SK-N-SH treated with all-trans-retinoic acid at 6 μM for 48 hours (cell line): ENCODE results near the gene CYP26A1.

Experiments
- ARNTL ChIP-seq: fragments of 450-650 bp; formaldehyde crosslinking; IDR thresholded peaks from 2 replicates; pipeline ENCODE4 v1.5.0; 2020; ENCODE audit warnings: low read depth, mild to moderate bottlenecking, moderate library complexity, borderline replicate concordance
- BACH2 ChIP-seq: fragments of 250-450 bp; sonication (Bioruptor Pico); IDR thresholded peaks from 2 replicates; pipeline ENCODE4 v1.9.0; 2021; ENCODE audit warnings: mild to moderate bottlenecking, borderline replicate concordance
- ISL1 ChIP-seq: fragments of 250-450 bp; sonication (Bioruptor Pico); IDR thresholded peaks from 2 replicates; pipeline ENCODE4 v2.1.2; 2022; ENCODE audit warnings: mild to moderate bottlenecking, moderate library complexity
- OSR1 ChIP-seq: fragments of 250-450 bp; sonication (Bioruptor Pico); IDR thresholded peaks from 2 replicates; pipeline ENCODE4 v1.8.0; 2022; ENCODE audit warnings: moderate library complexity, mild to moderate bottlenecking, inconsistent platforms
- RARB ChIP-seq: fragments of 250-450 bp; sonication (Bioruptor Pico); IDR thresholded peaks from 2 replicates; pipeline ENCODE4 v1.8.0; 2021; ENCODE audit warnings: mild to moderate bottlenecking, moderate library complexity
- TCF4 ChIP-seq: fragments of 250-450 bp; sonication (Bioruptor Pico); IDR thresholded peaks from 2 replicates; pipeline ENCODE4 v1.8.0; 2021; ENCODE audit warnings: mild to moderate bottlenecking, moderate library complexity, borderline replicate concordance
- TOX ChIP-seq: fragments of 250-450 bp; sonication (Bioruptor Pico); IDR thresholded peaks from 2 replicates; pipeline ENCODE4 v1.8.0; 2021; ENCODE audit warnings: mild to moderate bottlenecking, moderate library complexity, borderline replicate concordance
- ZC3H10 ChIP-seq: fragments of 250-450 bp; sonication (Bioruptor Pico); IDR thresholded peaks from 2 replicates; pipeline ENCODE4 v1.5.1; 2021; ENCODE audit warnings: mild to moderate bottlenecking, moderate library complexity
- ZFP3 ChIP-seq: fragments of 250-450 bp; sonication (Bioruptor Pico); IDR thresholded peaks from 2 replicates; pipeline ENCODE4 v1.5.0; 2020; ENCODE audit warnings: mild to moderate bottlenecking, moderate library complexity
- ZFP30 ChIP-seq: fragments of 450-650 bp; formaldehyde crosslinking; IDR thresholded peaks from 2 replicates; pipeline ENCODE4 v1.5.0; 2022; ENCODE audit warnings: mild to moderate bottlenecking, moderate library complexity
- ZNF8 ChIP-seq: fragments of 450-650 bp; formaldehyde crosslinking; IDR thresholded peaks from 2 replicates; pipeline ENCODE4 v1.5.0; 2020; ENCODE audit warnings: mild to moderate bottlenecking, moderate library complexity
- TF ChIP-seq, protein P1 (sequence below): fragments of 250-450 bp; sonication (Bioruptor Pico); IDR thresholded peaks from 2 replicates; pipeline ENCODE4 v1.8.0; 2020; ENCODE audit warnings: mild to moderate bottlenecking, moderate library complexity, borderline replicate concordance
- TF ChIP-seq, protein P2 (sequence below): fragments of 250-450 bp; sonication (Bioruptor Pico); IDR thresholded peaks from 2 replicates; pipeline ENCODE4 v1.5.1; 2021; ENCODE audit warnings: mild to moderate bottlenecking, moderate library complexity
- TF ChIP-seq, protein P3 (sequence below): fragments of 250-450 bp; sonication (Bioruptor Pico); IDR thresholded peaks from 2 replicates; pipeline ENCODE4 v1.5.1; 2020; ENCODE audit warnings: low read depth, mild to moderate bottlenecking, moderate library complexity

DNA sequence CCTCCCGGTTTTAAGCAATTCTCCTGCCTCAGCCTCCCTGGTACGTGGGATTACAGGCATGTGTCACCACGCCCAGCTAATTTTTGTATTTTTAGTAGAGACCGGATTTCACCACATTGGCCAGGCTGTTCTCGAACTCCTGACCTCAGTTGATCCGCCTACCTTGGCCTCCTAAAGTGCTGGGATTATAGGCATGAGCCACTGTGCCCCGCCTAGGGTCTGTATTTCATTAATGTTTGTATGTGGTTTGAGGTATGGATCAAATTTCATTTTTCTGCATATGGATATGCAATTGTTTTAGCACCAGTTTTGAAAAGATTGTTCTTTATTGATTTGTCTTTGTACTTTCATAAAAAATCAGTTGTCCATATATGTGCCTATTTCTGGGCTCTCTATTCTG, 26.0 kb downstream of the CYP26A1 start:
- TF ChIP-seq OSR1 (CRISPR knock-in tag) = no peak
- no peak for TF ChIP-seq ZFP3 (CRISPR knock-in tag)
- TF ChIP-seq, protein P1, sequence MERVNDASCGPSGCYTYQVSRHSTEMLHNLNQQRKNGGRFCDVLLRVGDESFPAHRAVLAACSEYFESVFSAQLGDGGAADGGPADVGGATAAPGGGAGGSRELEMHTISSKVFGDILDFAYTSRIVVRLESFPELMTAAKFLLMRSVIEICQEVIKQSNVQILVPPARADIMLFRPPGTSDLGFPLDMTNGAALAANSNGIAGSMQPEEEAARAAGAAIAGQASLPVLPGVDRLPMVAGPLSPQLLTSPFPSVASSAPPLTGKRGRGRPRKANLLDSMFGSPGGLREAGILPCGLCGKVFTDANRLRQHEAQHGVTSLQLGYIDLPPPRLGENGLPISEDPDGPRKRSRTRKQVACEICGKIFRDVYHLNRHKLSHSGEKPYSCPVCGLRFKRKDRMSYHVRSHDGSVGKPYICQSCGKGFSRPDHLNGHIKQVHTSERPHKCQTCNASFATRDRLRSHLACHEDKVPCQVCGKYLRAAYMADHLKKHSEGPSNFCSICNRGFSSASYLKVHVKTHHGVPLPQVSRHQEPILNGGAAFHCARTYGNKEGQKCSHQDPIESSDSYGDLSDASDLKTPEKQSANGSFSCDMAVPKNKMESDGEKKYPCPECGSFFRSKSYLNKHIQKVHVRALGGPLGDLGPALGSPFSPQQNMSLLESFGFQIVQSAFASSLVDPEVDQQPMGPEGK (CRISPR knock-in tag) = no peak
- no peak for TF ChIP-seq BACH2 (CRISPR knock-in tag)
- no peak for TF ChIP-seq TCF4 (CRISPR knock-in tag)
- no peak for TF ChIP-seq ZNF8 (CRISPR knock-in tag)
- no peak for TF ChIP-seq ARNTL
- TF ChIP-seq TOX (CRISPR knock-in tag) = no peak
- TF ChIP-seq, protein P2, sequence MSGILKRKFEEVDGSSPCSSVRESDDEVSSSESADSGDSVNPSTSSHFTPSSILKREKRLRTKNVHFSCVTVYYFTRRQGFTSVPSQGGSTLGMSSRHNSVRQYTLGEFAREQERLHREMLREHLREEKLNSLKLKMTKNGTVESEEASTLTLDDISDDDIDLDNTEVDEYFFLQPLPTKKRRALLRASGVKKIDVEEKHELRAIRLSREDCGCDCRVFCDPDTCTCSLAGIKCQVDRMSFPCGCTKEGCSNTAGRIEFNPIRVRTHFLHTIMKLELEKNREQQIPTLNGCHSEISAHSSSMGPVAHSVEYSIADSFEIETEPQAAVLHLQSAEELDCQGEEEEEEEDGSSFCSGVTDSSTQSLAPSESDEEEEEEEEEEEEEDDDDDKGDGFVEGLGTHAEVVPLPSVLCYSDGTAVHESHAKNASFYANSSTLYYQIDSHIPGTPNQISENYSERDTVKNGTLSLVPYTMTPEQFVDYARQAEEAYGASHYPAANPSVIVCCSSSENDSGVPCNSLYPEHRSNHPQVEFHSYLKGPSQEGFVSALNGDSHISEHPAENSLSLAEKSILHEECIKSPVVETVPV (CRISPR knock-in tag) = no peak
- TF ChIP-seq ZFP30 (CRISPR knock-in tag) = no peak
- no peak for TF ChIP-seq ISL1 (CRISPR knock-in tag)
- no peak for TF ChIP-seq ZC3H10 (CRISPR knock-in tag)
- TF ChIP-seq, protein P3, sequence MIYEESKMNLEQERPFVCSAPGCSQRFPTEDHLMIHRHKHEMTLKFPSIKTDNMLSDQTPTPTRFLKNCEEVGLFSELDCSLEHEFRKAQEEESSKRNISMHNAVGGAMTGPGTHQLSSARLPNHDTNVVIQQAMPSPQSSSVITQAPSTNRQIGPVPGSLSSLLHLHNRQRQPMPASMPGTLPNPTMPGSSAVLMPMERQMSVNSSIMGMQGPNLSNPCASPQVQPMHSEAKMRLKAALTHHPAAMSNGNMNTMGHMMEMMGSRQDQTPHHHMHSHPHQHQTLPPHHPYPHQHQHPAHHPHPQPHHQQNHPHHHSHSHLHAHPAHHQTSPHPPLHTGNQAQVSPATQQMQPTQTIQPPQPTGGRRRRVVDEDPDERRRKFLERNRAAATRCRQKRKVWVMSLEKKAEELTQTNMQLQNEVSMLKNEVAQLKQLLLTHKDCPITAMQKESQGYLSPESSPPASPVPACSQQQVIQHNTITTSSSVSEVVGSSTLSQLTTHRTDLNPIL (CRISPR knock-in tag) = no peak
- no peak for TF ChIP-seq RARB (CRISPR knock-in tag)
